ENCODE data around the gene DTNBP1.

DTNBP1 gene

GRCh38 chr6:15691250-15691869, 28.5 kb upstream of the DTNBP1 start:
- peak; percentile 99 for TF ChIP-seq CTCF (IDR thresholded peaks at IDR 0.05; ENCODE audit: low read depth, low read length)
- no peak overlapping the region for H3K4me3 ChIP-seq (ENCODE audit: low read depth, low read length)
- in situ Hi-C loops (cut with HindIII; ENCODE audit: low sequenced_read_pairs): no loop called here
- DNase-seq (ENCODE audit: low read depth, low spot score): peak; percentile 85

DNA sequence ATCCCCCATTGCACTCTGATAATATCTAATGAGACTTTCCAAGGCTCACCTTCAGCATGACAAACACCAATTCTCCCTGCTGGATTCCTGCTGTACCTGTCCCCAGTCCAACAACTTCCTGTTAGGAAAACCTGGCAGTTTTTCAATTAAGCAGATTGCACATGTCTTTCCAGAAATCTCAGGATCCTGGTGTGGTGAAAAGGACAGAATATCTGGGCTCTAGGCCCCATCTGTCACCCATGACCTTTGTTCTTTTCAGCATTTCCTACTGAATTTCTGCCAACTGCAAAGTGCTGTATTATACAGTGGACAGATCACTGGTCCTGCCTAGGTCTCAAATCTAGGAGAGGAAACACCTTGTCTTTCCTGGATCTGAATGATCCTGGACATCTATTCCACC, 27.7 kb upstream of the DTNBP1 start:
- no peak for DNase-seq (ENCODE audit: low read depth, low spot score)
- in situ Hi-C loops (cut with HindIII; ENCODE audit: low sequenced_read_pairs): no loop called here
- no peak overlapping the region for H3K4me3 ChIP-seq (ENCODE audit: low read depth, low read length)
- no peak for TF ChIP-seq CTCF (IDR thresholded peaks at IDR 0.05; ENCODE audit: low read depth, low read length)

DNA sequence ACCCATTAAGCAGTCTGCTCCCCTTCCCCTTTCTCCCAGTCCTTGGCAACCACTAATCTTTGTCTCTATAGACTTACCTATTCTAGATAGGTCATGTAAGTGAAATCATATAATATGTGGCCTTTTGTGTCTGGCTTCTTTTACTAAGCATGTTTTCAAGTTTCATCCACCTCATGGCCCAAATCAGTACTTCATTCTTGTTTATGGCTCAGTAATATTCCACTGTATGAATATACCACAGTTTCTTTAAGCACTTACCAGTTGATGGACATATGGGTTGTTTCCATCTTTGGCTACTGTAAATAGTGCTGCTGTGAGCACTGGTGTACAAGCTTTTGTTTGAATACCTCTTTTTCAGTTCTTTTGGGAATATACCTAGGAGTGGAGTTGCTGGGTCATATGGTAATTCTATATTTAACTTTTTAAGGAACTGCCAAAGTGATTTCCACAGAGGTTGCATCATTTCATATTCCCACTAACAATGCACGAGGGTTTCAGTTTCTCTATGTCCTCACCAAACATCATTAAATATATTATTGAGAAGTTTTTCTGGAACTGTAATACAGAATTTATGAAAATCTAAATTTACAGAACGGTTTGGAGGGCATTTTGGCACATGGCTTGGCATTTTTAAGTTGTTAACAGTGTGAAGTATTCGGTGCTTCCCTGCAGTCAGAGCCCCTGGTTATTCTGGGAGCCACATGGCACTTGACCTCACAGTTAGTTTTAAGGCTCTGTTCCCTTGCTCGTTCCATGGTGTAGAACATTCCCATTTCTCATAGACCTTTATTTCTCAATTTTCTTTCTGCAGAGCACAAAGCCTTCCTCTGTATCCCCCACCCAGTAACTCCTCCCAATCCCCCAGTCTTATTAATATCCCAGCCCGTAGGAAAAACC, 27.0 kb upstream of the DTNBP1 start:
- DNase-seq (ENCODE audit: low read depth, low spot score): no peak
- no peak for TF ChIP-seq CTCF (IDR thresholded peaks at IDR 0.05; ENCODE audit: low read depth, low read length)
- in situ Hi-C loops (cut with HindIII; ENCODE audit: low sequenced_read_pairs): no loop called here

GRCh38 chr6:15685619-15686018, 22.8 kb upstream of the DTNBP1 start:
- no peak overlapping the region for H3K4me3 ChIP-seq (ENCODE audit: low read depth, low read length)
- no peak for DNase-seq (ENCODE audit: low read depth, low spot score)
- in situ Hi-C loops (cut with HindIII; ENCODE audit: low sequenced_read_pairs): no loop called here
- TF ChIP-seq CTCF (IDR thresholded peaks at IDR 0.05; ENCODE audit: low read depth, low read length): no peak

More for the DNA sequence above, 27.0 kb upstream of the DTNBP1 start:
- no peak overlapping the region for H3K4me3 ChIP-seq (ENCODE audit: low read depth, low read length)

GRCh38 chr6:15682965-15683822, 20.4 kb upstream of the DTNBP1 start:
- in situ Hi-C loops (cut with HindIII; ENCODE audit: low sequenced_read_pairs): no loop called here
- no peak overlapping the region for H3K4me3 ChIP-seq (ENCODE audit: low read depth, low read length)
- no peak for DNase-seq (ENCODE audit: low read depth, low spot score)
- no peak for TF ChIP-seq CTCF (IDR thresholded peaks at IDR 0.05; ENCODE audit: low read depth, low read length)

GRCh38 chr6:15681946-15682345, 19.1 kb upstream of the DTNBP1 start:
- DNase-seq (ENCODE audit: low read depth, low spot score): no peak
- TF ChIP-seq CTCF (IDR thresholded peaks at IDR 0.05; ENCODE audit: low read depth, low read length): no peak

More at GRCh38 chr6:15681946-15682345, 19.1 kb upstream of the DTNBP1 start:
- in situ Hi-C loops (cut with HindIII; ENCODE audit: low sequenced_read_pairs): no loop called here
- no peak overlapping the region for H3K4me3 ChIP-seq (ENCODE audit: low read depth, low read length)
